ENCODE results near the gene CLTC.
A peak's percentile ranks its signal among the peaks of the same experiment; 100 is the strongest.

CLTC gene

DNA sequence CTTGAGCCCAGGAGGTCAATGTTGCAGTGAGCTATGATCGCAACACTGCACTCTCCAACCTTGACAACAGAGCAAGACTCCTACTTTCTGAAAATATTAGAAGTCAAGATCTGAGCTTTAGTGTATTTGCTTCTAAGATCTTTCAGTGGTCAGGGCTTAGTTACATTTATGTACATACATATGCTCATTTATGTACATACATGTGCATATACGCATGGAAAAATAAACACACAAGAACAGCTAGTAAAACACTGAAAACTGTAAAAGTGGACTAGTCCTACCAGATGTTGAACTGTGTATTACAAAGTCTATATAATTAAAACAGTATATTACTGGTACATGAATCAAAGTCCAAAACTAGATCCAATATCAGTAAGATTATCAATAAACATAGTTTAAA, 59.2 kb downstream of the CLTC start:
- DNase-seq (ENCODE audit: low read depth in 2 of 3, low spot score in 2 of 3): no peak

DNA sequence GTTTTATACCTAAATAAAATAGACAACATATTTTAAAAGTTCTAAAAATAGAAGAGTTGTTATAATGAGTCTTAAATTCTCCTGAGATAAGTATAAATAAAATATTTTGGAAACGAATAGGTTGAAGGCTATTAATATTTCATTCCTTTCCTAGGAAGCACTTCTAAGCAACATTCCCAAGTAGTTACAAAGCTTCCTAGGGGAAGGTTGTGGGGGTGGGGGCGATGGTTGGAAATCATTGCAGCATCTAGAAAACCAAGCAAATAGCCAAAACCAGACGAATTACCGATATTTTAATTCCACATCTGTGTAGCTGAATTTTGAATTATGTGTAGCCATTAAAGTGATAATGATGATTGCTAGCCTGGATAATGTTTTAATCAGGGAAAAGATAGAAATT, 60.6 kb downstream of the CLTC start:
- DNase-seq (ENCODE audit: low read depth in 2 of 3, low spot score in 2 of 3): no peak

DNA sequence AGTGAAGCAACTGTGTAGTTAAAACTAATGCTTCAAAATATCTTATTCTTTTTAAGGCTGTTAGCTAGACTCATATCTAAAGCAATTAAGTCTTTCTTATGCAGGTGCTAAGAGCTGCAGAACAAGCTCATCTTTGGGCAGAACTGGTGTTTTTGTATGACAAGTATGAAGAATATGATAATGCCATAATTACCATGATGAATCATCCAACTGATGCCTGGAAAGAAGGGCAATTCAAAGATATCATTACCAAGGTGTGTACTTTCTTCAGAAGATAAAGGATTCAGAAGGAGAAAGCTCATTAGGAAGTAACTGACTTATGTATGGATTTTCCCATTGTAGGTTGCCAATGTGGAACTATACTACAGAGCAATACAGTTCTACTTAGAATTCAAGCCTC, 63.6 kb downstream of the CLTC start:
- DNase-seq (ENCODE audit: low read depth in 2 of 3, low spot score in 2 of 3): no peak

GRCh38 chr17:59684967-59685366, 65.3 kb downstream of the CLTC start:
- DNase-seq (ENCODE audit: low read depth in 2 of 3, low spot score in 2 of 3): no peak

DNA sequence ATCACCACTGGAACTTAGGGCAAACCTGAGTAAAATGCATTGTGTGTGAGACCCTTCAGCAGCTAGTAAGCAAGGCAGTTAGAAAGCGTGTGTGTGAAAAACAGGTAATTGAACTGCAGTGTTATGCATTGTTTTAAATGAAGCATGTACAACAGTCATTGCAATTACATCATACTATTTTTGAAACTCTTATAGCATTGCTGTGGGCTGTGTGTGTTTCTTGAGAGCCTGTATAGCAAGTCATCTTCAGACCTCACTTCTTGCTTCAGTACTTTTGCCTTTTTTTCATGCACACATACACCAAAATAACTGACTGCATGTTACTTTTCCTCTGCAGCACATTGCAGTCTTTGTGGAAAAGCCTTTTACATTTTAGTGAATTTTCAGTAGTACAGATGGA, 68.3 kb downstream of the CLTC start:
- no peak for DNase-seq (ENCODE audit: low read depth in 2 of 3, low spot score in 2 of 3)

DNA sequence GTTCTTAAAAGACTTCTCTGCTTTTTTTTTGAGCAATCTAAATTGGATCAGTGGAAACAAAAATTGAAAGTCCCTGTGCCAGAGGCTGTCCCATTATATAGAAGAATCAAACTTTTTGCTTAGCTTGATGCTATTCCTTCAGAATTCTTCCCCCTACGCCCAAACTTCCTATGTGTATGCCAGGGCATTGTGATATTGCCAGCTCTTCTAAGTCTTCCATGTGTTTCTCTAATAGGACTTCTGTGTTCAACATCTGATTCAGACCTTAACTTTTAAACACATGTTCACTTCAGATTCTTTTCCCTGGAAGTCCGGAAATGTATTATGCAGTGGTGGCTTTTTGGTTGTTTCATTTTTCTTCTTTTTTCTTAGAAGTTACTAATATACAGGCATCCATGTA, 68.8 kb downstream of the CLTC start:
- no peak for DNase-seq (ENCODE audit: low read depth in 2 of 3, low spot score in 2 of 3)

DNA sequence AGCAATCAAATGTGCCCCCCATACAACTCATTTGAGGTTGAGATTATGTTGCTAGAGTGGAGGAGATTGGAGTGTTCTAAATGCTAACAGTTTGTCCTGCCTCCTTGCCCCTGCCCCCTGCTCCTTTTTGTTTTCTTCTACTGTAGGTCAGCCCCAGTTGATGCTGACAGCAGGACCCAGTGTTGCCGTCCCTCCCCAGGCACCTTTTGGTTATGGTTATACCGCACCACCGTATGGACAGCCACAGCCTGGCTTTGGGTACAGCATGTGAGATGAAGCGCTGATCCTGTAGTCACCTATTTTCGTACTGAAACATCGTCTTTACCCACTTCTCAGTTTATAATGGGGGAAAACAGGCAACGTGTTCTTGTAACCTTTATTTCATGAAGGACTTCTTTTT, 73.9 kb downstream of the CLTC start:
- DNase-seq (ENCODE audit: low read depth in 2 of 3, low spot score in 2 of 3): no peak

GRCh38 chr17:59694344-59694743, 74.6 kb downstream of the CLTC start:
- no peak for DNase-seq (ENCODE audit: low read depth in 2 of 3, low spot score in 2 of 3)

DNA sequence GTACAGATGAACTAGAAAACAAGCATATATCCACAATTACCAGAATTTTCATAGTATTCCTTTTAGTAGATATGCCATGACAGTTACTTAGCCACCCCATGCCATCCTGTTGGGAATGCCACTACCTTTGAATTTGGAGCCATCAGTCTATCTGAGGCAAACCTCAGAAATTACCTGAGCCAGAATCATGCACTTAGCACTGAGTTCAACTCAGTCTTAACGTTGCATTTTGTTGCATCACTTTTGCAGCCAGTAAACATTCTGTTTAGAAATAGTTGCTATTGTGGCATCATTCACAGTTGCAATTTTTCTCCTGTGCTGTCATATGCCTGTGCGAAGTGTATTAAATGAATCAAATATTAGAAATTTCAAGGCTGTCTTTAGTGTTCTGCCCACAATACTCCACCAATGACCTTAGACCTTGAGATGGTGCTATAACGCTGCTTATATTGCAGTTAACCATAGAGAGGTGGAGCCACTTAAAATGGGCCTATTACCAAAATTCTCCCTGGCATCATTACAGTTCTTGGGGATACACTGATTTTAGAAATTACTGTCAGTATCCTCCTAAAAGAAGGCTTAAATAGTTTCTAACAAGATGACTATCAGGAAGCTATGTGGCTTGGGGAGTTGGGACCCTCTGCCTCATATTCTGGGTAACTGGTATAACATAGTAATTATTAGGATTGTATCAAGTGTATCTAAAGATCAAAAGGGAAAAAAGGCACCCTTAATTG, 76.4 kb downstream of the CLTC start:
- DNase-seq (ENCODE audit: low read depth in 2 of 3, low spot score in 2 of 3): no peak

- DNase-seq (ENCODE audit: low read depth in 2 of 3, low spot score in 2 of 3): no peak
Measured at GRCh38 chr17:59696682-59697277, 77.1 kb downstream of the CLTC start.

DNA sequence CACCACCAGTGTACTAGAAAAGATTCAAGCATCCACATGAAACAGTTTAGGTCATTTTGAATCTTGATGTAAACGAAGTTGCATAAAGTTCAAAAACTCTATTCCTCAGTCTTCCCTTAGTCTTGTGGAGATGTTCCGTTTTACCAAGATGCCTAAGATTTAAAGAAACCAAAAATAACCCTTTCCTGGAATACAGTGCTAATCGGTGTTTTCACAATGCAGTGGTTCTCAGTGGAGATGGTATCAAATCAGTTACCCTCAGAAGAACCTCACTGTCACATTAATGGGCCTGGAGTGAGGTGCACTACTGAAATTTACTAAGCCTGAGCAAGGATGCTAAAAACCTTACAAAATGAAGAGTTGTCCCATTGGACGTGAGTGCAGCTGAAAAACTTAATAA, 78.4 kb downstream of the CLTC start:
- no peak for DNase-seq (ENCODE audit: low read depth in 2 of 3, low spot score in 2 of 3)

- no peak for DNase-seq (ENCODE audit: low read depth in 2 of 3, low spot score in 2 of 3)
Measured at GRCh38 chr17:59699218-59699617, 79.5 kb downstream of the CLTC start.

DNA sequence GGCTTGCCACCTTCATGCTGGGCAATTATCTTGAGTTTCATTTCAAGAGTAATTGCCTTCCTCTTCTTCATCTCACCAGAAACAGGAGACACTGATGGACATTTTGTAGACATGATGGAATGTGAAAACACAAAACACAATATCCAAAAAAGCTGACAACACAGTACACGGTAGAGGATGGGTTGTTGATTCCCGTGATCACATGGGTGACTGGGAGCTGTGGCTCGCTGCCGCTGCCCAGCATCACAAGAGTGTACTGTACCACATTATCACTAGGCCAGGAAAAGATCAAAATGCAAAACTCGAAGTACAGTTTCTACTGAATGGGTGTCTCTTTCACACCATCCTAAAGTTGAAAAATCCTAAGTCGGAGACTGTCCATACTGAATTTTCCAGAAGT, 80.1 kb downstream of the CLTC start:
- DNase-seq (ENCODE audit: low read depth in 2 of 3, low spot score in 2 of 3): no peak

GRCh38 chr17:59702304-59702703, 82.6 kb downstream of the CLTC start:
- DNase-seq (ENCODE audit: low read depth in 2 of 3, low spot score in 2 of 3): no peak

DNA sequence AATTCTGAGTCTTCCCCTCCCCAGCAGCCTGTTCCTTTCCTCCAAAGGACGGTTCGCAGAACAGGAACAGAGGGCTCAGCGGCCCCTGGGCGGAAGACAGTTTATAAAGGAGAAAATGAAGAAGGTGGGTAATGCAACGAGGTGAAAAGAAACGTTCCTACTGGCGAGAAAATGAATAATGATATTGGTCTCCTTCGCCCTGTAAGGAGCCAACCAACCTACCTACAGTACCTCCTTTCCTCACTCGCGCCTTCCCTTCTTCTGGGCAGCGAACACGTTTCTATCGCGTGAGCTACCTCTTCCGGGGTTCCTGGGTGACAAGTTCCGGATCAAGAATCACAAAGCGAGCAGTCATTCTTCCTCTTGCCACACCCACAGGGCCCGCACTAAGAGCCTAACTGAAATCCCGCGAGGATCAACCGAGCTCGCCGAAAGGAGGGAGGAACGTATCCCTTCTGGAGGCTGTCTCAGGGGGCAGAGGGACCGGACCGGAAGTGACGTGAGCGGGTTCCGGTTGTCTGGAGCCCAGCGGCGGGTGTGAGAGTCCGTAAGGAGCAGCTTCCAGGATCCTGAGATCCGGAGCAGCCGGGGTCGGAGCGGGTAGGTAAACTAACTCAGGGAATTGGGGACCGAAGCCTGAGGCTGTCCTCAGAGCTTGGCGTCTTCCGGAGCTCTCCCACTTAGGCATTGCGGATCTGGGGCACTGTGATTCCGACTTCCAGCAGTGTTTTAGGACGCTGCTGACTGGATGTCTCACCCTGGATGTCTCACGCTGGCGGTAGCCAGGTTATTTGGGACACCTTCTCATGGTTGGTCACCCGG, 87.7 kb downstream of the CLTC start, which contains the start of the genes PTRH2 and VMP1:
Gene PTRH2, minus strand, starts transcription at position 282 of the 822 bp plus-strand sequence. CDS start 9,452 bp downstream, outside the sequence.
Gene VMP1, plus strand, starts transcription at position 506 of the 822 bp plus-strand sequence. CDS start 23,793 bp downstream, outside the sequence.
- DNase-seq (ENCODE audit: low read depth in 2 of 3, low spot score in 2 of 3): peak; percentile 84 to 89 (median 88)

DNA sequence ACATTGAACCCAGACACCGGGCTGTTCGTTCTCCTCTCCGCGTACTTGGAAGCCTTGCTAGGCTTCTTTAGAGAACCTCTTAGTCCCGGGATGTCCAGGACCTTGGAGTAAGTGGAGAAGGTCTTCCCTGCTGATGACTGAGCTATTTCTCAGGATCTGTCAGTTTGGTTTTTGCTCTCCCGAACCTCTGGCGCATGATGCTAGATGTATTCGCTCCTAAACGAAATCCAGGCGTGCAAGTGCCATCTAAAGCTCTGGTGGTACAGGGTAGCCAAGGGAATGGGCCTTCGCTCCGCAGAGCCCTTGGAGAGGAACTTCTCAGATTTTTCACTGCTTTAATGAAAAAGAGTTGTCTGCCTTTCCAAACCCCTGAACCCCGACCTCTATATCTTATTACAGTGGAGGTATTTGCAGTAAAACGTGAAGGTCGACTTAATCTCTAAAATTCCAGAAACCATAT, 88.3 kb downstream of the CLTC start:
- no peak for DNase-seq (ENCODE audit: low read depth in 2 of 3, low spot score in 2 of 3)

- no peak for DNase-seq (ENCODE audit: low read depth in 2 of 3, low spot score in 2 of 3)
Measured at GRCh38 chr17:59711936-59712335, 92.2 kb downstream of the CLTC start.

DNA sequence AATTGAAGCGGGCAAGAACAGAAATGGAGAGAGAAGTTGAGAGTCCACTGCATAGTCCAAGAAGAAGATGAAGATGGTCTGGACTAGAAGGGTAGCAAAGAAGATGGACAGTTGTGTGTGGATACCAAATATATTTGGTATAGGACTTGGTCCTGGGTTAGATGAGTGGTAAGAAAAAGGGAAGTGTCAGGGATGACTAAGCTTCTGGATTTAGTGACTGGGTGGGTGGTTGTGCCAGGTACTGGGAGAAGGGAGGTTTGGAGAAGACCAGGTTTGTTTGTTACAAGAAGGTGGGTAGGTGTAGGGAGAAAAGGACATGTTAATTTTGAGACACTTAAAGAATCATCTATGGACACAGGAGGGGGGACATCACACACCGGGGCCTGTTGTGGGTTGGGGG, 93.2 kb downstream of the CLTC start:
- no peak for DNase-seq (ENCODE audit: low read depth in 2 of 3, low spot score in 2 of 3)

DNA sequence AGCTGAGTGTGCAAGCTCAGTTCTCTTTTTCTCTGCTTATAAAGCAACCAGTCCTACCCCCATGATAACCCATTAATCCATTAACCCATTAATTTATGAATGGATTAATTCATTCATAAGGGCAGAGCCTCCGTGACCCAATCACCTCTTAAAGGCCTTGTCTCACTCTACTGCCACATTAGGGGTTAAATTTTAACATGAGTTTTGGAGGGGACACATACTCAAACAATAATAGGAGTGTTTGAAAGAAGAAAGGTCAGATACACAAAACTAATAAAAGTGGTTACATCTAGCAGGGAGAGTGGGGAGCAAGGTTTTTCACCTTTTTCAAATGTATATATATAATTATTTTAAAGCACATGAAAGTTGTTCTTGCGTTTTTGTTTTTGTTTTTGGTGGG, 94.6 kb downstream of the CLTC start:
- no peak for DNase-seq (ENCODE audit: low read depth in 2 of 3, low spot score in 2 of 3)

- DNase-seq (ENCODE audit: low read depth in 2 of 3, low spot score in 2 of 3): no peak
Measured at GRCh38 chr17:59716427-59716826, 96.7 kb downstream of the CLTC start.

DNA sequence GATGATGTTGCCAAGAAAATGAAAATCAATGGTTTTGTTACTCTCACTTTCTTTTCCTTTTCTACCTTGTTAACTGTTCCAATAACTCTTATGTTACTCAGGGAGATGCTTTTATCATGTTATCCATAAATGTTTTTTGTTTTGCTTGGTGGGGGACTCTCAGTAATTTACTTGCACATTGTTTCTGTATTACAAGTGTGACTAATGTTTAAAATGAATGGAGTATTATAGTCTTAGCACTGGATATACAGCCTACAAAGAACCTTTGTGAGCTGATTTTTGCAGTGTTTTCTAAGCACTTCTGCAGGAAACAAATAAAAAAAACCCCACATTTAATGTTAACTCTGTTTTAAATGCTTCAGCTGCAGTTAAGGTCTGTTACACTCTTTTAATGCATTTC, 99.8 kb downstream of the CLTC start:
- no peak for DNase-seq (ENCODE audit: low read depth in 2 of 3, low spot score in 2 of 3)

DNA sequence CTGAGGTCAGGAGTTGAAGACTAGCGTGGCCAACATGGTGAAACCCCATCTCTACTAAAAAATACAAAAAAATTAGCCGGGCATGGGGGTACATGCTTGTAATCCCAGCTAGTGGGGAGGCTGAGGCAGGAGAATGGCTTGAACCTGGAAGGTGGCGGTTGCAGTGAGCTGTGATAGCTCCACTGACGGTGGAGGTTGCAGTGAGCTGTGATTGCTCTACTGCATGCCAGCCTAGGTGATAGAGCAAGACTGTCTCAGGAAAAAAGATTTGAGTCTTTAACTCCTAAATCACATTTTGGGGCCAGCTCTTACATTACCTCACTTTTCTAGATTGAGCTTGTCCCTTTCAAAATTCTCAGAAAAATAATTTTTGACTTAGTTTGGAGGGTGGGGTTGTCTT, 102.9 kb downstream of the CLTC start:
- DNase-seq (ENCODE audit: low read depth in 2 of 3, low spot score in 2 of 3): no peak

Data from activated CD8-positive, alpha-beta memory T cell treated with anti-CD3 and anti-CD28 coated beads for 48 hours (primary cell).